ENCODE measurements around the gene KCNAB3.

KCNAB3 gene

GRCh38 chr17:7940034-7940433 lies 10.4 kb upstream of the KCNAB3 start:
- DNase-seq = no peak

- no peak for DNase-seq
Observed at GRCh38 chr17:7935859-7936258, 6.2 kb upstream of the KCNAB3 start.

- peak; percentile 61 for DNase-seq
Observed at GRCh38 chr17:7932949-7933348, 3.3 kb upstream of the KCNAB3 start.

DNA sequence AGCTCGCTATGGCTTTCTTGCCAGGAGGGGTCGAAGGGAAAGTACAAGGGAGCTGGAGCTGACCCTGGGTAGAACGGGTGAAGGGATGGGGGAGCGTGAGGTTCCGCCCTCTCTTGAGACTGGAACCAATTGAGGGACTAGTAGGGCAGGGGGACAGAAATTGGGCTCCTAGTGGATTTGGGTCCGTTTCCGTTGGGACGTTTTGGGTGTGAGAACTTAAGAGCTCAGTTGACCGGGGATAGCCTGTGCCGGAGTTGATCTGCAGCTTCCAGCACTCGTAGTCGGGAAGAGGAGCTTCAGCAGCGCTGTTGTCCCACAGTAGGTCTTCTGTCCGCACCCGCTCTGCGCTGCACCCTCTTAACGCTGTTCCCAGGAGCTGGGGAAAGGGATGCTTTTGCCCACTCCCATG lies 2.8 kb upstream of the KCNAB3 start:
- peak; percentile 65 for DNase-seq

DNA sequence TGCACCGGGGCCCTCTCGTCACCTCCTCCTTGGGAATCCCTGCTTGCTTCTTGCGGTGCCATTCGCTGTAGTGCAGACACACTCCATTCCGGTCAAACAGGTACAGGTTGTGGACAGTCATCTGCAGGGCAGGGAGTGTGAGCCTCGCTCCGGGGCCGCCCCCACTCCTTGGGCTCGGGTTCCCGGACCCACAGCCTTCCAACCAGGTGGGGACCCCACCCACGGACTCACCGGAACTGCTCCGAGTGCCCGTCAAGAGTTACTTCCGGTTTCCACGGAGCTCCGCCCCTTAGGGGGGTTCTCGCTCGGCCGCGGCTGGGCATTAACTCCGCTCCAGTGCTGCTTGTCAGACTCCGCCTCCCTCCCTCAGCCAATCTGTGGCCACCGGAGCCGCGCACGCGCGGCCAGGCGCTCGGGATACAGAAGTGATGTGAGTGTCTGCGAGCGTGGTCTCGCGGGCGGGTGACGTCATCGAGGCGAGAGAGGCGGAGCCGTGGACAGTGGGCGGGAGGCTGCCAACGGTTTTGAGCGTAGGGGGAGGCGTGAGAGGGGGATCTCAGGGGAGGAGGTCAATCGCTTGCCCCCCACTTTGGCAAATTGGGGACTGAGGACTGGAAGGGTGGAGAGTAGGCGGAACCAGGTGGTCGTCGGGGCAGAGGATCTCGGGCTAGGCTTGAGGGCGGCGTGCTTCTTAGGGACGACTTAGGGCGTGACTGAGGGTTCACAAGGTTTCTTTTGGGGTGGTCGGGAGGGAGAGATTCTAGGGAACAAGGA lies 2.2 kb upstream of the KCNAB3 start, which contains the start of the genes CNTROB and TRAPPC1:
TSS of gene CNTROB (plus strand) at position 498 of the 774 bp plus-strand sequence. CDS start 874 bp downstream, outside the sequence.
TSS of gene TRAPPC1 (minus strand) at position 238 of the 774 bp plus-strand sequence. CDS start at position 121, 117 bp downstream.
- DNase-seq = peak; percentile 100

GRCh38 chr17:7930841-7931631 lies 1.4 kb upstream of the KCNAB3 start:
- DNase-seq = no peak

DNA sequence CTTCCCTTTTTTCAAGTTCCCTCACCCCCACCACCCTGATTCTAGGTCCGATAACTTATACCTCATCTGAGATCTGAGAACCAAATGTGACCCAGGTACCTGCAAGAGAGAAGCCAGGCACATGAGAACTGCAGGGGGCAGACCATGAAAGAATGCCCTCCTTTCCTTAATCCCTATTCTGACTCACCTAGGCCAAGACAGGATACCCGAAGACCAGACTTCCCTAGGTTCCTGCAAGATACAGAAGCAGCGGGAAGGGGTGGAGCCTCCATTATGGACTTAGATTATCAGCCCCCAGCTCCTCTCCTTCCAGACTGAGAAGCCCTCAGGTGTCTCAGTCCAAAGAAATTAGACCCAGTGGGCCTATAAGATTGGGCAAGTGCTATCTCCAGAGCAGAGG lies 2.1 kb downstream of the KCNAB3 start:
- DNase-seq = no peak

- peak; percentile 94 for DNase-seq
Observed at GRCh38 chr17:7922845-7923628, 6.6 kb downstream of the KCNAB3 start.

DNA sequence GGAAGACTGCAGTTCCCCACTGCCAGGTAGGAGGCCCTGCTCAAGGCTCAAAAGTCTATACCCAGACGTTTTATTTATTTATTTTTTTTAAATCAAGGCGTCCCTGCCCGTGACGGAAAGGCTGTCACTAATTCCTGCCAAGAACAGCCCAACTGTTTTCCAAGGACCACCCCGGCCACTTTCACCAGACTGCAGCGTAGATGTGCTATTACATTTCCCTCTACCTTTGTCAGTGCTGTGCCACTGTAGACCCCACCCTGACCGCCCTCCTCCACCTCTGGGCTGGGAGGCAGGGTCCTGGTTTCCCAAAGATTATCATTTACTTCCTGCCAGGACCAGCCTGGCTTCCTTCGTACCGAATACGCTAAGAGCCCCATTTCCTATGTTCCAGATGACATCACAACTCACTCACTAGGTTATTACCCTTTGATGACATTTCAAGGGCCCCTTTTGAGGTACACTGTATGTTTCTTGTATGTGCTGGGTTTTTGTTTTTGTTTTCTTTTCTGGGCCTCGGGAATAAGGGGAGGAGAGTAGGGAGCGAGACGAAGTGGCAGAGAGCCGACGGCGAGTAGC lies 7.3 kb downstream of the KCNAB3 start:
- peak; percentile 81 for DNase-seq

- DNase-seq = peak; percentile 40
Observed at GRCh38 chr17:7916808-7917207, 12.8 kb downstream of the KCNAB3 start.

- DNase-seq = no peak
Observed at GRCh38 chr17:7916385-7916682, 13.3 kb downstream of the KCNAB3 start.

DNA sequence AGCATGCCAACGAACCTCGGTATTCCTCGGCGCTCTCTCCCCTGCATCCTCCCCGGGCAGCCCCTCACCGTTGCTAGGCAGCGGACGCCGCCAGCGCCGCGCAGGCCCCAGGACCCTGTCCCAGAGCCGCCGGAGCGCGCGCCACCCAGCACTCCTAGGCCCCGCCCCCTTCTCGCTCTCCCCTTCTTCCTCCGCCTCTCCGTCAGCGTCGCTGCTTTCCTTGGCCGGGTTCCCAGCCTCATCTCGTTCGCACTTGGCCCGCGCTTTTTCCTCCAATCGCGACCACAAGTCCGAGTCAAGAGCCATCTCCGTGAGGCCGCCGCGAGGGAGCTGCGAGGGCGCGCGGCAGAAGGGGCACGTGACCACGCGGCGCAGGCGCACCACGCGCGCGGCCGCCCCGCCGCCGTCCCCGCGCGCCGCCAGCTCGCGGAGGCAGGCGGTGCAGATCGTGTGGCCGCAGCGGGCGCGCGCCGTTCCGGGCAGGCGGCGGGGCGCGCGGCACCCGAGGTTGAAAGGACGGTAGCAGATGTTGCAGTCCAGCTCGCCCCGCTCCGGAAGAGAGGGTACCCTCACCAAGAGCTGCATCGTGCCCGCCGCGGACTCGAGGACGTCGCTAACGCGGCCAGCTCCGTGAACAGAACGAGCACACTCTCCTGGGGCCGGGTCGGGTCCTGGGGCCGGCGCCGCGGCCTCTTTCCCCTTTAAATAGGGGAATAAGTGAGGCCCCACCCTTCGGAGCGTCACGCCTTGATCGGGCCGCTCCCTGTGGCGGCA lies 13.9 kb downstream of the KCNAB3 start, which contains the start of gene RNF227:
TSS of gene RNF227 (minus strand) at position 679 of the 774 bp plus-strand sequence. CDS start at position 585, 94 bp downstream.
- peak; percentile 99 for DNase-seq

DNA sequence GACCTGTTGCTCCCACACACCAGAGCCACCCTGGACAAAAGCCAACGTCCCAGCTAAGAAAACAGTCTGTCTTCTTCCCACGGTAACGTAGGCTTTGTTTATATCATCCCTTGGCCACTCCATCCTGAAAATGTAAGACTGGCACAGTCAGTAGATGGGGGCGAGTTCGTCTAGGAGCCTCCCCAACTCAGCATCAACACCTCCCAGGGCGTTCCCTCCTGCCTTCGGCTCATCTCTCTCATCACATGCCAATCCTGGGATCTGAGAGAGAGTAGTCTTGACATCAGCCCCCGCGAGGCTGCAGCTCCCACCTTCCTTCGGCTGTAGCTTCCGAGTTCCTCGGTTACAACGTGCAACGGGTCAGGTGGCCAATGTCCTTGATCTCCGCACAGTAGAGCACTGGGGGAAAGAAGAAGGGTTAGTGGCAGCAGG lies 14.5 kb downstream of the KCNAB3 start:
- DNase-seq = no peak

DNA sequence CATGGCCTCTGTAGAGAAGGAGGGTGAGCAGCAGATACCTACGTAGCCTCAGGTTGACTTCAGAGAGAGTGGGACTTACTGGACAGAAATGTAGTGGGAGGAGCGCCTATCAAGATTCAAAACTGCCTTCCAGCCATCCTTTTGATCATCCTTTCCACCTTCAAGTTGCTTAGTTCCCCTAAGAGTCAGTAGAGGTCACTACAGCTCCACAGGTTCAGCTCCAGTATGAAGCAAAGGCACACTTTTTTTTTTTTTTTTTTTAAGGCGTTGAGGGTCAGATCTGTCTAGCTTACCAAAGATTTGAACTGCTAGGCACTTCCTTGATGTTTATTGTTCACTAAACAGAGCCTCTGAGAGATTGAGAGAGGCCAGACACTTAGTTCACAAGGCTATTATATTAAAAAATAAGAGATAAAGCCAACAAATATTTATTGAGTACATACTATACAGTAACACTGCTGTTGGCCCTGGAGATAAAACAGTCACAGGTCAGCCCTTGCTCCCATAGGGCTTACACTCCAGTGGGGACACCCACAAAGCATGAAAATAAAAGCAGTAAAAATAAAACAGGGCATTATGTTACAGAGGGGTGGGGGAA lies 16.6 kb downstream of the KCNAB3 start:
- peak; percentile 93 for DNase-seq

- no peak for DNase-seq
Observed at GRCh38 chr17:7911116-7911515, 18.5 kb downstream of the KCNAB3 start.

DNA sequence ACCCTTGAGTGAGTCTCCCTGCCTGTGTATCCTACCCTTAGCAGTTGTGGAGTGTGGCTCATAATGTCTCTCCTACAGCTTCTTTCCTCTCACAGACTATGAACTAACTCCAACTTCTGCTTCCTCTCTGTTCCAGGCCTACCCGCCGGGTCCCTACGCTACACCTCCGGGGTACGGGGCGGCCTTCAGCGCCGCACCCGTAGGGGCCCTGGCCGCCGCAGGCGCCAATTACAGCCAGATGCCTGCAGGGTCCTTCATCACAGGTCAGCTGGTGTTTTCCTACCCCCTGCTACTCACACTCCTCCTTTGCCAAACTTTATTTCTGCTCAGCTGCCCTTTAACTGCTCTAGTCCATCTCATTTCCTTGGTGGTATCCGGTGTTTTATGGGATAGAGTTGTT lies 18.9 kb downstream of the KCNAB3 start:
- no peak for DNase-seq

DNA sequence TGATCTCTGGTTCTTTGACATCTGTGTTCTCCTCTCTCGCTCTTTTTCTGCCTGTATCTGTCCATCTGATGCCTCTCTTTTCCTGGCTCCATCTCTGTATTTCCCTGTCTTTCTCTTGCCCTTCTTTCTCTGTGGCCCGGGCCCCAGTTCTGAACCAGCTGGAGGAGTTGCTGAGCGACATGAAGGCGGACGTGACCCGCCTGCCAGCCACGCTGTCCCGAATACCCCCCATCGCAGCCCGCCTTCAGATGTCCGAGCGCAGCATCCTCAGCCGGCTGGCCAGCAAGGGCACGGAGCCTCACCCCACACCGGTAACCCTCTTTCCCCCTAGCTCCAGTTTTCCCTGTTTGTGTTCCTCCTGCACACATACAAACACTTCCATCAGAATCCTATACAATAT lies 19.4 kb downstream of the KCNAB3 start:
- no peak for DNase-seq

DNA sequence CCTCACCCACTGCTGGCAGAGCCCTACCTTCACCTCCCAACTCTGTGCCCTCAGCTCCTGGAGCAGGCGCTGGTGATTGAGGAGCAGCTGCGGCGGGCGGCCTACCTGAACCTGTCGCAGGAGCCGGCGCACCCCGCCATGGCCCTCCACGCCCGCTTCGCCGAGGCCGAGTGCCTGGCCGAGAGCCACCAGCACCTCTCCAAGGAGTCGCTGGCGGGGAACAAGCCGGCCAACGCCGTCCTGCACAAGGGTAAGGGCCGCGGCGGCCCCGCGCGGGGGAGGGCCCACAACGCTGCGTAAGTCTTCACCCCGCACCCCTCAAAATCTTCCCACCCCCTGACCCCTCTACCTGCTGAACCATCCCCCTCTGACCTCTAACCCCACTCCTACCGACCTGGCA lies 20.6 kb downstream of the KCNAB3 start:
- no peak for DNase-seq

- DNase-seq = no peak
Observed at GRCh38 chr17:7903154-7904103, 26.2 kb downstream of the KCNAB3 start.

DNA sequence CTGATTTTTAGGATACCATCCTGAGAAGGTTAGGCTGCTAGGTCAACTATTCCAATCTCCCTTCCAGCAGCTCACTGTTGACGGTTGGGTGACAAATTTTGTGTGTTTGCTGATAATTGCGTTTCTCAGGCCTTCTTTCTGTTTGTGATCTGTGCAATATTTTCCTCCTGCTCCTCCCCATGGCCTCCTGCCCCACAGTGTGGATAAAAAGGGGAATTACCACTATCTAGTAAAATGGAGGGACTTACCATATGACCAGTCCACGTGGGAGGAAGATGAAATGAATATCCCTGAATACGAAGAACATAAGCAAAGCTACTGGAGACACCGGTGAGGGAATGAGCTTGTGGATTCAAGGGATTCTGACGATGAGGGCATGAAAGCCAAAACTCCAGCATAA lies 31.9 kb downstream of the KCNAB3 start:
- DNase-seq = peak; percentile 74

All from DMS53 (cell line).